Suppressor macrophage (primary cell): ENCODE data around the gene AHNAK2.

Experiments used
- DNase-seq, 4 experiments: peaks; one replicate each; pipeline ENCODE4 v3.0.0-alpha.2; 2020 to 2022

Gene AHNAK2

DNA sequence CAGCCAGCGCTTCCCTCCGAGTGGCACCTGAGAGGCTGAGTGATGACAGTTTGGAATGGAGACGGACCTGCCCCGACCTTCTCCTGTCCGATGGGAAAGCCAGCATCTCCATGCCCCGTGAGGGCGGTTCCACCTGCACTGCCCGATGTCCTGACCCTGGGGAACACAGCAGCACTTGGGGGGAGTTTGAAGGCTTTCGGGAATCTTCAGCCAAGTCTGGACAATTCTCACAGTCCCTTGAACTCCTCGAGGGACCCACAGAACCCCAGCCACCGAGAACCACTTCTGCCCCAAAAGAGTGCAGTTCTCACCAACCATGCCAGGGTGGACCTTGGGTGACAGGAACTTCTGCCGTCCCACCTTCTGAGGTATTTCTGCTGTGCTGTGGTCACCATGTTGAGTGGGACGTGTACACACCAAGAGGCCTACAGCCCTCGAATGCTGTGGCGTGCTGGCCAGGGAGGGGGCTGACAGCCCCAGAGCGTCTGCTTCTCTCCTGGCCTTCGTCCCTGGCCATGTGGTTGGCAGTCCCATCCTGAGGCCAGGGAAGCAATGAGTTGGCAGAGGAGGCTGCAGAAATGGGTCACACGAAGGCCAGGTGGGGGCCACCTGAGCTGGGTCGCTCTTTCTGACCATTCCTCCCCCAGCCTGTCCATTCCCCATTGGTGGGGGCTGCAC, 8.5 kb upstream of the AHNAK2 start:
- DNase-seq, result no peak

DNA sequence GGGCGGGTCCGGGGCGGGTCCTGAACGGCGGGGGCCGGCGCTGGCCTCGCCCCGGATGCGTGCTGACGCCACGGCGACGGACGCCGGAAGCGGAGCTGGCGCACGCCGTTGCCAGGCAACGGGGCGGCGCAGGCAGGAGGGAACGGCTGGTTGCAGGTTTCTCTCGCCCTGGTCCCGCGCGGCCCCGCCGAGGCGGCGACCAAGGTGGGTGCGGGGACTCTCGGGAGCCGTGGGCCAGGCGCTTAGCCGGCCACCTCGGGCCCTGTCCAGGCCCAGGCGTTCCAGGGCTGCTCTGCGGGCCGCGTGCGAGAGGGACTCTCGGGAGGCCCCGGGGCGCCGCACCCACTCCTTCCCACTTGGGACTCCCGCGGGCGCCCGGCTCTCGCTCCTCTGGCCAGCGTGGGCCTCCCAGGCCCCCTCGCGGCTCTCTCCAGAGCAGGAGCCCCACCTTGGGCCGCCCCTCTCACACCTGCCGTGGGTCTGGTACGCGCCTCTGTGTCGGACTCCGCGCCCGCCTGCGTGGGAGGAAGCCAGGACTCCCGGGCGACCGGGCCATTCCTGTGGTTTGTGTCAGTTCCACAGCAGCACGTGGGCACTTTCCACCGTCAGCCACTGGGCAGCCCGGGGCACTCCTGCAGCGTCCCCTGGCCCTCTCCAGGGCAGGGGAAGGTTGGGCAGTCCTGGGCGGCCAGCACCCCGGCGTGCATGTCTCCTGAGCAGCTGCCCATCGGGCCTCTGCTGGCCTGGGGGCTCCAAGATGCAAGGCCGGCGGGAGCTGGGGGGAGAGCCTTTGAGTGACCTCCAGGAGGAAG, 7.7 kb upstream of the AHNAK2 start, which contains the start of gene CLBA1:
CLBA1 (plus strand) TSS at position 114 of the 812 bp plus-strand sequence; CDS start at position 758, 644 bp downstream.
- peak; percentile 94 to 99 (median 97) for DNase-seq

DNA sequence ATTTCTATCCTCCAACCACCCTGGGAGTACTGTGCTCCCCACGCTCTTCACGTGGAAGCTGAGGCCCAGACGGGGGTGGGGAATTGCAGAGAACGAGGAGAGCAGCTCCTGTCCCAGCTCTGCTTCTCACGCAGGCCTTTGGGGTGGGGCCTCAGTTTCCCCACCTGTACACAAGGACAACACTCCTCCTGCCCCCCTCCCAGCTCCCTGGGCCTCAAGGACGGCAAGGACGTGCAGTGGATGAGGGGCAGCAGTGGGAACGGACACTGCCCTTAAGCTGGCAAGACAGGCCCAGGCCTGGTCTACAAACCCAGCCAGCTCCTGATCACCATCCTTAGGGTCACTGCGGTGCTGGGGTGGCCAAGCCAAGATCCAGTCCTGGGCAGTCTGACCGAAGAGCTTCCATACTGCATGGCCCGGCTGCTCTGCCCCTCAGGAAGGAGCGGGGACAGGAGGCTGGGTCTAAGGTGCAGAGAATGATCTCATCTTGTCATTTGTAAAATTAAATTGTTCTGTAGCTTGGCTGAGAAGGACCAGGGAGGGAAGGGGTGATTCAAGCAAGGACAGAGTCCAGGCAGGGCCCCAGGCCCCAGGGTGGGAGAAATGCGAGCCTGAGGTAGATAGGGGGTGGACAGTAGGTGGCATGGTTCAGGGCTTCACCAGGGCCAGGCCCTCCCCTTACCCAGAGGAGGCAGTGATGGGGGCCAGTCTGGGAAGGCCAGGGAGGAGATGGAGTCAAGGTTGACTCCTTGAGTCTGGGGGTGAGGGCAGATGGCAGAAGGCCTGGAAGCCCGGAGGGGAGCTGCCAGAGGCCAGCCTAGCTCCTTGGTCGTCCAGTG, 6.1 kb upstream of the AHNAK2 start:
- no peak for DNase-seq

DNA sequence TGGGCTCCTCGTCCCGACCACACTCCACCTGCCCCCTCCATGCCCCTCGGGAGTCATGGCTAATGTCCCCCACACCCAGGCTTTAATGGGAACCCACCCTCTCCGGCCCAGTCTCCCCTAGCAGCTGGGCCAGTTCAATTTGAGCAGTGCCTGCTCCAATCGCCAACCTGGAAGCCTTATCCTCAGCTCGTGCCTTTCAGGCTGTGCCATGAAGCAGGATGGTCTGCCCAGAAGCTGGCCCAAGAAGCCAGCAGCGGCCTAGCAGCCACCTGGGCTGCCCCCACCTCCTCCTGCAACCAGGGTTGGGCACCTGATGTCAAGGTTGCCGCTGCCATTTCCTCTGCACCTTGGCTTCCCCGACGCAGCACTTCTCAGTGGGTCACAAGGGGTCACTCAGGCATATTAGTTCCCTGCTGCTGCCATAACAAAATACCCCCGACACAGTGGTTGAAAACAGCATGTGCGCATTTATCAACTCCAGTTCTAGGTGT, 5.1 kb upstream of the AHNAK2 start:
- DNase-seq, result no peak

DNA sequence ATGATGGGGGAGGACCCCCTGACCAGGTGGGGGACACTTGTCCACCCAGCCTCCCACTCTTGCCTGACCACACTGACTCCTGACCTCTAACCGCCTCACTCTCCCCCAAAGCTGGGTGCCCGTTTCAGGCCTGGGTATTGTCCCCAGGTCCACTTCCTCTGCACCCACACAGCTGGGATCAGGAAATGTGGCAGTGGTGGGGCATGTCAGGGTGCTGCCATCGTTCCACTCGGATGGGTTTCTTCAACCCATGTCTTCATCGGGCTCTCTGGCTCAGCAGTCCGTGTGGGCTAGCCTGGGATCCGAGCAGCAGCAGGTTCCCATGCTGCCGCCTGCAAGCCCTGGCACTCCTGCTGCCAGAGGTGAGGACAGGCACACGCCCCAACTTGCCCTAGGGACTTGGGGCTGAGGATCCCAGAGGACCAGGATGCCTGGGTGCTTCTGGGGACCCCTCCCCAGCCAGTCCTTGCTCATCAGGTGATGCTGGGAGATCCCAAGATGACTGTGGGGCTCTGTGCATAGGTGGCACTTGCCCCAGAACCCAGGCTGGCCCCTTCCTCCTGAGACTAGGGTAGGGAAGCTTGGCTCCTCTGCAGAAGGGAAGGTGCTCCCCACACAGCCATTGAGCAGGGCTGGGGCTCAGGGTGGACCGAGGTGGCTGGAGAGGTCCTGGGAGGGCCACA, 4.5 kb upstream of the AHNAK2 start:
- DNase-seq, result peak in 1 of 4 experiments; percentile 12

DNA sequence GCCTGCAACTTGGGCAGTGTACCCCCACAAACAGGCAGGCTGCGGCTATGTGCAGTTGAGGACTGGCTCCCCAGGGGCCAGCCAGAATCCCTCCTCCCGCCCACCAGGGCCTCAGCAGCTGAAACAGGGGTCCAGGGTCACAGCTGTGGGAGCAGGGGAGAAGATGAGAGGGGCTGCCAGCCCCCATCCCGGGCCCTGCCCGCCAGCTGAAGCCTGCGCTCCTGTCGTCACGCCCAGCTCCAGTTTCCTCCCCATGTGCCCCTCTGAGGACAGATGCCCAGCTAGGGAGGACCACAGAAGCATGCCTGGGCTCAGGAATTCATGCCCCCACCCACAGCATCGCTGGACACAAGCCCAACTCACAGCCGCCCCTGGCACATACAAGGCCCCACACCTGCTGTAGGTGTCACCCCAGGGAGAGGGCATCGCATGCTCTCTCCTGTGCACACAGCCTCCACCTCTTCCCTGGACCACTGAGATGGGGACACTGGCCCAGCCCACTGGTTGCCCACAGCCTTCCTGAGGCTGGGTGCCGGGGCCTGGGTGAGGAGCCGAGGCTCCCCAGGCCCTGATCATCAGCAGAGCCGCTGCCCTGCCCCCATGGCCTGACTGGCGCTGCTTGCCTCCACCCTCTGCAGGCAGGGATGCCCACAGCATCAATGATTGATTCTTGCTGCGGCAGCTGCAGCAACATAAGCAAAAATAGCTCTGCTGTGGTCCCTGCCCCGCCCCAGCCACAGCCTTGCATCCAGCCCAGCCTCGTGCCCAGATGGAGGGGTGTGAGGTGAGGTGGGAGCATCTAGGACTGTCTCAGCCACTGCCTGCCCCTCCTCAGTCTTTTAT, 3.7 kb upstream of the AHNAK2 start:
- no peak for DNase-seq

DNA sequence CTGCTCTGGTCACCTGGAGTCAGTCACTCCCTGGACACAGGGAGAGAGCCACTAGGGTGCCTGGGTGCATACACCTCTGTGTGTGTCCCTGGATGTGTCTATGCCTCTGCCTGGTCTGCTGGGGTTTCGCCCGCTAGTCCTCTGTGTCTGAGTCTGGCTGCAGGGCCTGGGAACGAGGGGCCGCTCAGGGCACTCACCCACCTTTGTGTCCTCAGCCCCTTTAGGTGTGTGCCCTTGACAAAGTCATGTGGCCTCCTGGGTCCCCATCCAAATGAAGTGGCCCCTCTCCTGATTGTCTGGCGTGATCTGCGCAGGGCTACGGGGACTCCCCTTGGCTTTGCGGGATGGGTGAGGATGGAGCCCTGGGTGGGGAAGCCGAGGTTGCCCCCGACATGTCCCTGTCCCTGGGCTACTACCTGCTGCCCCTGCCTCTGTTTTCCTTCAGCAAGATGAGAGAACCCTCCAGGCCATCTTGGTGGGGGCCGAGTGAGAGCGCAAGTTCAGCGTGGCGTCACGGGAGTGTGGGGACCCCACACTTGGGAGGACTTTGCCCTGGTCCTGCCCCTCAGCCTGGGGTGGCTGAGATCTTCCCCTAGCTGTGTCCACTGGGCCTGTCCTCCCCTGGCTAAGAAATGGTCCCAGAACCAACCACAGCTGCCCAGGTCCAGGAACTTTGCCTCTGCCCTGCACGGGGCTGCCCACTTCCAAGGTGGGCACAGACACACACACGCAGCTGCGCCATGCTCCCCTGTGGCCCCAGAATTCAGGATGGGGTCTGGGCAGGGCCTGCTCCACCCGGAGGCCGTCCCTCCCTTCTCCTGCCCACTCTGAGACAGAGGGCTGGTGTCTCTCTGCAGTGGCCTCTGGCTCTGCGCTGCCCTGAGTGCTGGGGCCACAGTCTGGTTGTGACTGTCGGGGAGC, 2.7 kb upstream of the AHNAK2 start:
- no peak for DNase-seq

DNA sequence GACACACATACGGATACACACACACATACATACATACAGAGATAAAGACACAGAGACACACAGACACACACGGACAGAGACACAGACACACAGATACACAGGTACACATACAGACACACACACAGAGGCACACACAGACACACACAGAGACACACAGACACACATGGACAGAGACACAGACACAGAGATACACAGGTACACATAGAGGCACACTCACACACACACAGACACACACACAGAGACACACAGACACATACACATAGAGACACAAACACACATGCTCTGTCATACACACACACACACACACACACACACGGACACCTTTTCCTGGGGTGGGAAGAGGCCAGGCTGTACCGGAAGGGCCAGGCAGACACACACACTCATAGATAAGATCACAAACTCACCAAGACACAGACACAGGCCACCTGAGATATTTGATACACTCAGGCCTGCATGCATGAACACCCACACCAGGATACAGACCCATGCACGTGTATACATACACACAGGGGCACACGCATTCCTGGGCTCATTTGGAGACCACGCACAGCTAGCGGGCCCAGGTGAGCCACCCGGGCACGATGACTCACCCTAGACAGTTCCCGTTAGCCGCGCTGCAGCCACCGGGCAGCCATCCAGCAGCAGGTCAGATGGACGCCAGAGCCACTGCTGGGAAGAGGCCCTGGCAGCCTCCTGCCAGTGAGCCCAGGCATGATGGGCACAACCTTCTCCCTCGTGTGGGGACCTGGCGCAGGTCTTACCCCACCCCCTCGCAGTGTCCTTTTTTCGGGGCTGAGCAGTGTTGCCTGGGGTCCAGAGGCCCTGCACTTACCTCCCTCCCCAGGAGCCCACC, 1.8 kb upstream of the AHNAK2 start:
- DNase-seq, result no peak

DNA sequence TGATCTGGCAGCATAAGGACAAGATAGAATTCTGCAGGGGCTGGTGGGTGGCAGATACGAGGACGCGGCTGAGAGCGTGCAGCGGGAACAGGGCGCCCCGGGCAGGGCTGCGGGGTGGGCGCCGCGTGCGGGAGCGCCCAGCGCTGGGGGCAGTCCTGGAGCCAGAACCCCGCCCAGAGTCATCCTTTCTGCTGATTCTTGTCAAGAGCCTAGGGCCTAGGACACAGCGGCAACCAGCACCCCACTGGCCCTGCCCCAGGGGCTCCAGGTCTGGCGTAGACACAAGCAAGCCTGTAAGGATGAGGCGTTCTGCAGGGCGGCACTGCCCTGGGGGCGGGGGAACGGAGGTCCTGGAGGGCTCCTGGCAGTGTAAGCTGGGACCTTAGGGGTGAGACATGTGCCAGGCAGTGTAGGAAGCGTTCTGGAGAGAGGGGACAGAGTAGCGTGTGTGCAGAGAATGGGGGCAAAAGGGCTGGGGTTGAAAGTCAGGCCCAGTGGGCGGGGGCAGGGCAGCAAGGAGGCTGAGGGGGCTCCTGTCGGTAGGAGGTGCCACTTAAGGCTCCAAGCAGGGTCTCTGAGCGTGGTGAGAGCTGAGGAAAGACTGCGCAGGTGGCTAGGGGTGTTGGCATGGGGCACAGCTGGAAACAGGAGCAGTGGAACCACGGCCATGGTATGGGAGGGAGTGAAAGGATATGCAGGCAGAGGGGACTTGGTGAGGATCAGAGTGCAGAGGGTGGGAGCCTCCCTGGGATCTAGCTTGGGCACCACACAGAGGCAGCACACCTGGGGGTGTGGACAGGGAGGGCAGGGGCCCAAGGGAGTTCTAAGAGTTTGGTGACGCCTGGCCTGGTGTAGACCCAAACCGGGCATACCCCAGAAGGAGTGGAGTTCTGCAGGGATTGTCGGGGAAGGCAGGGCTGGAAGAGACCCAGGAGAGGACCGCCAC, 845 bp upstream of the AHNAK2 start:
- DNase-seq, result no peak

DNA sequence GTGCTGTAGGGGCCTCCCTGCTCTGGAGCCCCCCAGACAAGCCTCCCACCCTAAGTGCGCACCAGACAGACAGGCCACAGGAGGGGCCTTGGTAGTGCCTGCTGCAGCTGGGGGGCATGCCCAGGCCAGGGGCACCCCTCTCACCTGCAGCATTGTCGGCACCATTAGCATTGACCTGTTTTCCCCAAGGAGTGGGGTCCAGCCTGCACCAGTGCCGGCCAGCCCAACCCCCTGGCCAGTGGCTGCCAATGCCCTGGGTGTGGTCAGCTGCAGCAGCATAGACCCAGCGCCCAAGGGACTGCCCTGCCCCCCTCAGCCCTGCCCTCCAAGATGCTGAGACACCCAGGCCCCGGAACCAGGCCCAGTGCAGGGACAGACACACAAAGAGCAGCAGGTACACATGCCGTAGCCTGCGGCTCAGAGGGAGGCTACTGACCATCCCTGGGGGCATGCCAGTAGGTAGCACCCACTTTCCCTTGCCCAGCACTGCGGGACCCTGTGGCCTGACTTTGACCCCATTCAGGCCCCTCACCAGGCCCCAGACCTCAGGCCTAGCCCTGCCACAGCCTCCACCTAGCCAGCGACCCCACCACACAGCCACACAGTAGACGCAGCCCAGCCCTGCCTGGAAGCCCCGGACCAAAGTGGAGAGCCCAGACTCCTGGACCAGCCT, 1.0 kb downstream of the AHNAK2 start:
- DNase-seq, result no peak

DNA sequence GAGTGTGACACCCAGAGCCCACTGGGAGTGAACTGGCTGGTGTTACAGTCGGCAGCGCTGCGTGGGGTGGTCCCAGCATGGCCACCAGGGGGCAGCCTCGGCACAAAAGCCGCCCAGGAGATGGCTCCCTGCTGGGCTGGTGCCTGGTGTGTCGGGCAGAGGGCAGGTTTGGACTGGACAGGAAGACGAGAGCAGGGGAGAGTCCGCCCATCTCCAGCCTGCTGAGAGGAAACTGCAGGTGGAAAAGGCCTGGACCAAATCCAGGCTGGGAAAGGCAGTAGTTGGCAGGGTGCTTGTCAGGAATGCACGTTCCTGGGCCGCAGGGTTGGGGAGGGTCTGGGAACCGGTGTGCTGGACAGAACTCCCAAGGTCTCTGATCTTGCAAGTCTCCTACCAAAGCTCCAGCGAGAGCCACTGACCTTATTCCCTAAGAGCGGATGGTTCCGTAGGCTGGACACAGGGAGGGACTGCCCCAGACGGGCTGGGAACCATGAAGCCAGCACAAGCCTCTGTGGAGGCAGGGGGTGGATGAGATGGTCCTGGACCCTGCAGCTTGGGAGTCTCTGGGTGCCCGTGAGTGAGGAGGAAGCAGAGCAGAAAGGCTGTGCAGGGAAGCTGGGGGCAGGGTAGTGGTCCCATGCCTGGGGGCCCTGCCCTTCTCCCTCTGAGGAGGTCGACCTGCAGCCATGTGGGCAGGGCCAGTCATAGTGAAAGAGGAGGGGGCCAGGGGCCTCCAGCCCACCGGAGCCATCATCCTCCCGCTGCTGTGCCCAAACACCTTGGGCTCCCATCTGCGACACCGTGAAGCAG, 1.8 kb downstream of the AHNAK2 start:
- peak; percentile 90 to 95 (median 94) for DNase-seq

DNA sequence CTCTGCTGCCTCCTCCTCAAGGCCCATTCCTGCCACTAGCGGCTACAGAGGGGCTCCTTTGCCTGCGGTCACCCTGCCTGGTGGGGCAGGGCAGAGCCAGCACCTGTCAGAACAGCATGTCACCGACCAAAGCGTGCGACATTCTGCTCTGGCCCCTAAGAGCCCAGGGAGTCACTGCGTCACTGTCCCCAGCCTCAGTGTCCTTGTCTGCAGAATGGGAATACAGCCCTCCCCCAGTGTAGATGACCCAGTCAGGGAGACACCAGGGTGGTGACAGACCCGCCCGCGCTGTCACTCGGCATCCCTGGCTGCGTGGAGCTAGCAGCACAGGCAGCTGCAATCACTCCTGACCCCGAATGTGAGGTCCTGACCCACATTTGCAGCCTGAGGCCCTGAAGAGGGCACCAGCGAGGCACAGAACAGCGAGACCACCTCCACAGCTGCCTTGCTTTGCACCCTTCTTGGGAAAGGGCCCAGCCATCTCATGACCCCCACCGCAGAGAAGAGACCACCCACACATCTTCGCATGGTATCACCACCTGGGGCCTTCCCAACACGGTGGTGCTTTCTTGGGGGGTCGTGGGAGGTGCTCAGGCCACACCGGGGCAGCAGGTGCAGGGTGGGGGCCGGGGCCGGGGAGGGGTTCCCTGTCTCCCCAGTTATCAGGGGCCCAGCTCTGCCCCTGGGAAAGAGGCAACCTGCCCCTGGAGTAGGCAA, 2.5 kb downstream of the AHNAK2 start:
- peak in 3 of 4 experiments; percentile 37 to 48 (median 39) for DNase-seq

DNA sequence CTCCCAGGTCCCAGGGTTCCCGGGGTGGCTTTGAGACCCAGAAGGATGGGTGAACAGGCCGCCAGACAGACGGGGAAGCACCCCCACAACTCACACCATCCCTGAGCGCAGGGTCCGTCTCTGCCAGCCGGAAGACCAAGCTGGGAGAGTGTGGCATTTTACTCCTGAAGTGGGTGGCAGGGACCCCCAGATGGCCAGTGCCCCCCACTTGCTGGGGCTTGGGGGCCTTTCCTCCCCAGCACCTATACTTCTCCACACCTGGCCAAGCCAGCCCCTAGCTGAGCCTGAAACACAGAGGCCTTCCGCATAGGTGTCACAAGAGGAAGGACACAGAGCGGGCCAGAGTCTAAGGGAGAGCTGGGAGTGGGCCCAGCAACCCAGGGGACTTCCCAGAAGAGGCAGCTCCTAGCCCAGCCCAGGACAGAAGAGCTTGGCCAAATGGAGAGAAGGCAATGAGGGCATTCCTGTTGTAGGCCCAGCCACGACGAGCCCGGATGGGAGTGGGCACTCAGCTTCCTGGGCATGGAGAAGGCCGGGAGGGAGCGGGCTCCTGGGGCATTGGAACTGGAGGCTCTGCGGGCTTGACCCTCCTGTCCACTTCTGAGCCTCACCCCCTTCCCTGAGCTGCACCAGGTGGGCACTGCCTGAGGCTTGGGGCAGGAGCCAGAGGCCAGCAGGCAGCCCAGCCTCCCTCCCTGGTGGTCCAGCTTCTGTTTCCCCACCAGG, 3.3 kb downstream of the AHNAK2 start:
- DNase-seq, result no peak

DNA sequence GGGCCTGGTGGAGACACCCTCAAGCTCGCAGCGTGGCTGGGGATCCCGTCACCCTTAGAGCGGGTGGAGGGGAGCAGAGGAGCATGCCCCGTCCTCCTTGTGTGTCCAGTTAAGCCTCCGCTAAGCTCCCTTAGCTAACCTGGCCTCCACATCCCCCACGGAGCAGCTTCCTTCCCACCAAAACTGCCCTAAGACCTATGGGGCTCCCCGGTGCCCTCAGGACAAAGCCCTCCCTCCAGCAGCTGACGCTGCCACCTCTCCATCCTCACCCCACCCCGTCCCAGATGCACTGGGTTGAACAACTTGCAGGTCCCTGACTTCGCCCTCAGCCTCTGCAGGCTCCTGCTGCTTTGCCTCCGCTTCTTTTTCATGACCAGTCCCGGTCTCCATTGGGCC, 4.0 kb downstream of the AHNAK2 start:
- no peak for DNase-seq
